ENCODE results near the gene HOXA7.

The HOXA7 gene

GRCh38 chr7:27118580-27118979 lies 37.9 kb downstream of the HOXA7 start:
- TF ChIP-seq POLR2A (IDR thresholded peaks at IDR 0.05; ENCODE audit: extremely low read depth, insufficient read length) = no peak
- TF ChIP-seq MYC (IDR thresholded peaks at IDR 0.05; ENCODE audit: low read depth, low read length) = no peak
- TF ChIP-seq CTCF (IDR thresholded peaks at IDR 0.05; ENCODE audit: low read depth, low read length) = no peak
- no peak for TF ChIP-seq MAX (IDR thresholded peaks at IDR 0.05; ENCODE audit: low read depth, low read length)
- no peak for DNase-seq (ENCODE audit: low read depth)
- no peak overlapping the region for H3K4me3 ChIP-seq (ENCODE audit: low read depth, low read length)

- DNase-seq (ENCODE audit: low read depth) = no peak
- no peak overlapping the region for H3K4me3 ChIP-seq (ENCODE audit: low read depth, low read length)
- TF ChIP-seq MYC (IDR thresholded peaks at IDR 0.05; ENCODE audit: low read depth, low read length) (no peak), POLR2A (IDR thresholded peaks at IDR 0.05; ENCODE audit: extremely low read depth, insufficient read length) (no peak), CTCF (IDR thresholded peaks at IDR 0.05; ENCODE audit: low read depth, low read length) (no peak), MAX (IDR thresholded peaks at IDR 0.05; ENCODE audit: low read depth, low read length) (no peak)
Observed at GRCh38 chr7:27117887-27118491, 38.5 kb downstream of the HOXA7 start.

GRCh38 chr7:27116962-27117886 lies 39.3 kb downstream of the HOXA7 start:
- DNase-seq (ENCODE audit: low read depth) = no peak
- no peak overlapping the region for H3K4me3 ChIP-seq (ENCODE audit: low read depth, low read length)
- TF ChIP-seq CTCF (IDR thresholded peaks at IDR 0.05; ENCODE audit: low read depth, low read length) = no peak
- TF ChIP-seq MAX (IDR thresholded peaks at IDR 0.05; ENCODE audit: low read depth, low read length) = no peak
- TF ChIP-seq POLR2A (IDR thresholded peaks at IDR 0.05; ENCODE audit: extremely low read depth, insufficient read length) = no peak
- TF ChIP-seq MYC (IDR thresholded peaks at IDR 0.05; ENCODE audit: low read depth, low read length) = no peak

- DNase-seq (ENCODE audit: low read depth) = no peak
- H3K4me3 ChIP-seq (ENCODE audit: low read depth, low read length) = no peak overlapping the region
- TF ChIP-seq POLR2A (IDR thresholded peaks at IDR 0.05; ENCODE audit: extremely low read depth, insufficient read length) = no peak
- no peak for TF ChIP-seq CTCF (IDR thresholded peaks at IDR 0.05; ENCODE audit: low read depth, low read length)
- TF ChIP-seq MAX (IDR thresholded peaks at IDR 0.05; ENCODE audit: low read depth, low read length) = no peak
- TF ChIP-seq MYC (IDR thresholded peaks at IDR 0.05; ENCODE audit: low read depth, low read length) = no peak
Observed at GRCh38 chr7:27116031-27116961, 40.2 kb downstream of the HOXA7 start.

GRCh38 chr7:27115221-27116026 lies 41.1 kb downstream of the HOXA7 start:
- no peak overlapping the region for H3K4me3 ChIP-seq (ENCODE audit: low read depth, low read length)
- TF ChIP-seq MAX (IDR thresholded peaks at IDR 0.05; ENCODE audit: low read depth, low read length) = no peak
- TF ChIP-seq POLR2A (IDR thresholded peaks at IDR 0.05; ENCODE audit: extremely low read depth, insufficient read length) = no peak
- no peak for TF ChIP-seq MYC (IDR thresholded peaks at IDR 0.05; ENCODE audit: low read depth, low read length)
- TF ChIP-seq CTCF (IDR thresholded peaks at IDR 0.05; ENCODE audit: low read depth, low read length) = no peak
- DNase-seq (ENCODE audit: low read depth) = no peak

Measured in NB4 (cell line).